HG03064 (cell line): ENCODE data around the gene ABCG8.

ENCODE experiments used
- ATAC-seq: cut with Tn5 transposase; IDR thresholded peaks from one replicate; pipeline ENCODE4 v1.9.1; 2021; ENCODE audit warnings: low read depth; ENCODE audit not compliant: unreplicated experiment

Gene ABCG8

GRCh38 chr2:43853141-43854081 is 14.6 kb downstream of the ABCG8 start:
- no peak for ATAC-seq

GRCh38 chr2:43854671-43855070 is 15.9 kb downstream of the ABCG8 start:
- ATAC-seq, result no peak

- ATAC-seq, result no peak
Measured at GRCh38 chr2:43855292-43855691, 16.5 kb downstream of the ABCG8 start.

GRCh38 chr2:43872151-43872550 is 33.4 kb downstream of the ABCG8 start:
- no peak for ATAC-seq

- no peak for ATAC-seq
Measured at GRCh38 chr2:43874776-43875451, 36.1 kb downstream of the ABCG8 start.

- peak; percentile 74 for ATAC-seq
Measured at GRCh38 chr2:43877782-43878464, 39.2 kb downstream of the ABCG8 start.

GRCh38 chr2:43879261-43879660 is 40.5 kb downstream of the ABCG8 start:
- no peak for ATAC-seq

GRCh38 chr2:43880471-43880870 is 41.7 kb downstream of the ABCG8 start:
- no peak for ATAC-seq

- no peak for ATAC-seq
Measured at GRCh38 chr2:43880952-43881351, 42.2 kb downstream of the ABCG8 start.

GRCh38 chr2:43882312-43882711 is 43.5 kb downstream of the ABCG8 start:
- ATAC-seq, result no peak

GRCh38 chr2:43884689-43885088 is 45.9 kb downstream of the ABCG8 start:
- no peak for ATAC-seq

- ATAC-seq, result no peak
Measured at GRCh38 chr2:43885132-43885632, 46.4 kb downstream of the ABCG8 start.

GRCh38 chr2:43887176-43887575 is 48.4 kb downstream of the ABCG8 start:
- ATAC-seq, result no peak

- ATAC-seq, result no peak
Measured at GRCh38 chr2:43889416-43889815, 50.6 kb downstream of the ABCG8 start.

- ATAC-seq, result no peak
Measured at GRCh38 chr2:43890855-43891254, 52.1 kb downstream of the ABCG8 start.

GRCh38 chr2:43894743-43895142 is 56.0 kb downstream of the ABCG8 start:
- ATAC-seq, result no peak

GRCh38 chr2:43896906-43897305 is 58.1 kb downstream of the ABCG8 start:
- ATAC-seq, result no peak

- no peak for ATAC-seq
Measured at GRCh38 chr2:43897492-43897891, 58.7 kb downstream of the ABCG8 start.

GRCh38 chr2:43898134-43898837 is 59.5 kb downstream of the ABCG8 start:
- no peak for ATAC-seq

- ATAC-seq, result no peak
Measured at GRCh38 chr2:43898838-43899346, 60.1 kb downstream of the ABCG8 start.
